GM12872 (cell line): ENCODE data around the gene PARP3.
A peak's percentile ranks its signal among the peaks of the same experiment; 100 is the strongest.

Source experiments
- CTCF ChIP-seq: IDR thresholded peaks from 3 replicates; pipeline ENCODE4 v1.5.1; 2011; ENCODE audit warnings: low read depth, mild to moderate bottlenecking, low read length, moderate library complexity; ENCODE audit not compliant: insufficient read depth

Gene PARP3

GRCh38 chr3:51941798-51942602, at the start of gene PARP3, which contains the start of gene RRP9:
PARP3 (plus strand) TSS chr3:51942363; CDS start chr3:51943356, 993 bp downstream.
RRP9 (minus strand) TSS chr3:51941904; CDS start chr3:51941867, 37 bp downstream.
- TF ChIP-seq CTCF: peak; percentile 99

GRCh38 chr3:51894391-51894790, 47.8 kb upstream of the PARP3 start:
- no peak for TF ChIP-seq CTCF

- TF ChIP-seq CTCF: no peak
These were observed 47.2 kb upstream of the PARP3 start for GRCh38 chr3:51894939-51895338.

- TF ChIP-seq CTCF: no peak
These were observed 45.4 kb upstream of the PARP3 start for GRCh38 chr3:51896607-51897305.

- TF ChIP-seq CTCF: no peak
These were observed 44.8 kb upstream of the PARP3 start for GRCh38 chr3:51897391-51897790.

GRCh38 chr3:51904034-51904823, 37.9 kb upstream of the PARP3 start:
- no peak for TF ChIP-seq CTCF

- no peak for TF ChIP-seq CTCF
These were observed 34.1 kb upstream of the PARP3 start for GRCh38 chr3:51908026-51908425.
